IPS-15b (cell line): Measurements from ENCODE around the gene KCNS3.

Experiments used
- H3K27me3 ChIP-seq: one replicate; pipeline ENCODE4 v1.6.1; 2013; ENCODE audit warnings: low read length; ENCODE audit not compliant: control insufficient read depth, insufficient read depth
- H3K36me3 ChIP-seq: one replicate; pipeline ENCODE4 v1.6.1; 2013; ENCODE audit warnings: low read length; ENCODE audit not compliant: control insufficient read depth, insufficient read depth
- H3K4me1 ChIP-seq: one replicate; pipeline ENCODE4 v1.6.1; 2013; ENCODE audit warnings: mild to moderate bottlenecking, low read length; ENCODE audit not compliant: control insufficient read depth, insufficient read depth
- H3K4me3 ChIP-seq: one replicate; pipeline ENCODE4 v1.5.1; 2013; ENCODE audit warnings: low read depth, low read length
- H3K9ac ChIP-seq: one replicate; pipeline ENCODE4 v1.6.1; 2013; ENCODE audit warnings: low read depth, mild to moderate bottlenecking, low read length
- H3K9me3 ChIP-seq: one replicate; pipeline ENCODE4 v1.6.1; 2013; ENCODE audit warnings: mild to moderate bottlenecking, low read length; ENCODE audit not compliant: control insufficient read depth, insufficient read depth

Gene KCNS3

GRCh38 chr2:17975401-17975800 lies 96.9 kb downstream of the KCNS3 start:
- Histone ChIP-seq H3K4me3 (no peak overlapping the region), H3K4me1 (no peaks in the 10 kb centered on the region), H3K9ac (no peak overlapping the region), H3K36me3 (no peaks in the 10 kb centered on the region), H3K9me3 (no peaks in the 10 kb centered on the region), H3K27me3 (no peaks in the 10 kb centered on the region)

GRCh38 chr2:17976871-17977746 lies 98.6 kb downstream of the KCNS3 start:
- H3K4me1 ChIP-seq = no peaks in the 10 kb centered on the region
- no peaks in the 10 kb centered on the region for H3K36me3 ChIP-seq
- no peak overlapping the region for H3K4me3 ChIP-seq
- no peak overlapping the region for H3K9ac ChIP-seq
- H3K9me3 ChIP-seq = no peaks in the 10 kb centered on the region
- H3K27me3 ChIP-seq = no peaks in the 10 kb centered on the region

- H3K27me3 ChIP-seq = no peaks in the 10 kb centered on the region
- no peaks in the 10 kb centered on the region for H3K9me3 ChIP-seq
These were observed 101.2 kb downstream of the KCNS3 start for GRCh38 chr2:17979707-17980106.

GRCh38 chr2:17981936-17982335 lies 103.5 kb downstream of the KCNS3 start:
- Histone ChIP-seq H3K9me3 (no peaks in the 10 kb centered on the region), H3K9ac (no peak overlapping the region), H3K27me3 (no peaks in the 10 kb centered on the region), H3K4me3 (no peak overlapping the region), H3K36me3 (no peaks in the 10 kb centered on the region), H3K4me1 (no peaks in the 10 kb centered on the region)

More at GRCh38 chr2:17979707-17980106, 101.2 kb downstream of the KCNS3 start:
- no peaks in the 10 kb centered on the region for H3K36me3 ChIP-seq
- no peak overlapping the region for H3K9ac ChIP-seq
- no peaks in the 10 kb centered on the region for H3K4me1 ChIP-seq
- H3K4me3 ChIP-seq = no peak overlapping the region
